Vagina (tissue), 2 donors: ENCODE results near the gene SNX22.

Experiments used
- CTCF ChIP-seq, 3 experiments: fragments of 450-650 bp in 2 of 3; fragments of 200-600 bp in 1 of 3; sonication (generic) in 1 of 3; IDR thresholded peaks; one replicate each; pipeline ENCODE4 v1.5.1; 2017 to 2019; ENCODE audit warnings: antibody characterized with exemption in 3 of 3, mild to moderate bottlenecking in 2 of 3, moderate library complexity in 2 of 3
- POLR2A ChIP-seq, 2 donors: fragments of 450-650 bp; IDR thresholded peaks; one replicate each; pipeline ENCODE4 v1.6.1; 2017; ENCODE audit warnings: antibody characterized with exemption in 2 of 2, mild to moderate bottlenecking in 2 of 2, moderate library complexity in 2 of 2

DNA sequence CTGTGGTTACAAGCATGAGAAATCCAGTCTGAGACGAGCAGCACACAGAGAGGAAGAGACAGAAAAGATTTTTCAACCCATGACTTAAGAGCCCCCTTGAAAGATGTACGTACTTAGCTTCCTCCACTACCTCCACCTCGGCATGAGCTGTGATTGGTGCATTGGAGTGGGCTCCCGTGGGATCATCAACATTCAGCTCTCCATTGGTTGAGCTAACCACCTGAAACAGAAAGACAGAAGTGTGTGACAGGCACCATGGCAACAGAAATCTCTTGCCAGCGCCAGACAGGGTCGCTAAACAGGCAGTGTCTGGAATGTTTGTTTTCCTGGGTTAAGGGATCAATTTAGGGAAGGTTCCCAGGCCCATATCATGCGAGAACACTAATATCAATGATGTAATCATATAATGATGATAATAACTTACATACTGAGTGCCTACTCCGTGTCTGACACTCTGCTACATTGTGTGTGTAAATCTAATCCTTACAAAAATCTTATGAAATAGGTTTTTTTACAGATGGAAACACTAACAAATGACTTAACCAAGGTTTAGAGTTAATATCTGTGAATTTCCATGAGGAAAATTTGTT lies 28.8 kb downstream of the SNX22 start:
- TF ChIP-seq CTCF (IDR thresholded peaks at IDR 0.05) = no peak
- no peak for TF ChIP-seq POLR2A (IDR thresholded peaks at IDR 0.05)
